HepG2 (cell line): ENCODE data around the gene MGA. TPM values are rescaled to one million over a fixed set of nuclear protein-coding genes. Genes with fewer than 3 reads are reported as not detected.

ENCODE experiments used
- ATAC-seq: fragments of 200-7000 bp; cut with Tn5 transposase; 3 replicates; pipeline ENCODE4 v1.9.1; 2020; ENCODE audit warnings: mild to moderate bottlenecking, moderate library complexity
- BruUV-seq: library from RNA; stranded (reverse); fragments of 400-500 nt; replicated peaks from 2 replicates; lab custom pipeline; 2021; lab: Mats Ljungman, UMichigan
- CTCF ChIA-PET: fragments of 300-600 bp; formaldehyde crosslinking; extraction: SDS; loops from one replicate; lab custom pipeline; 2021; ENCODE audit warnings: low total read pairs, inconsistent platforms, low intra/inter-chr PET ratio; lab: Yijun Ruan, JAX
- POLR2A ChIA-PET: fragments of 350-600 bp; sonication (Branson Sonifier 250); formaldehyde crosslinking; loops from one replicate; lab custom pipeline; 2020; ENCODE audit warnings: antibody characterized with exemption, inconsistent platforms; lab: Yijun Ruan, JAX
- DNase-seq: peaks from one replicate; pipeline ENCODE4 v3.0.0-alpha.2; 2015; ENCODE audit warnings: low spot score
- FAIRE-seq: peaks from 3 replicates; lab custom pipeline; 2011; peaks lifted over from hg19 to GRCh38; lab: Jason Lieb, UNC
- H2AFZ ChIP-seq: one replicate; pipeline ENCODE4 v1.6.1; 2011; ENCODE audit warnings: low read length, inconsistent platforms
- H3K27ac ChIP-seq: fragments of 300-600 bp; 3 replicates; pipeline ENCODE4 v1.8.0; 2011; ENCODE audit warnings: mixed run types, mild to moderate bottlenecking, mixed read lengths, low read length, inconsistent platforms; ENCODE audit not compliant: insufficient read depth; ENCODE audit errors: extremely low read length
- H3K27me3 ChIP-seq, 2 experiments: fragments of 200-600 bp in 1 of 2; 2 replicates in 1 of 2; 3 replicates in 1 of 2; pipeline versions ENCODE4 v1.6.0 to v1.8.0; 2011; ENCODE audit warnings: low read length in 2 of 2, mild to moderate bottlenecking in 2 of 2, moderate library complexity in 2 of 2, inconsistent platforms in 1 of 2; ENCODE audit not compliant: insufficient read depth in 2 of 2, control insufficient read depth in 1 of 2
- H3K36me3 ChIP-seq, 2 experiments: fragments of 200-600 bp in 1 of 2; replicated peaks in 1 of 2; 2 replicates in 1 of 2; 3 replicates in 1 of 2; pipeline versions ENCODE4 v1.5.1 to v1.8.0; 2011; ENCODE audit warnings: low read length in 2 of 2, inconsistent platforms in 1 of 2; ENCODE audit not compliant: insufficient read depth in 2 of 2, control insufficient read depth in 1 of 2
- H3K4me1 ChIP-seq: 2 replicates; pipeline ENCODE4 v1.5.1; 2012; ENCODE audit warnings: low read length, inconsistent platforms; ENCODE audit not compliant: insufficient read depth
- H3K4me2 ChIP-seq: 2 replicates; pipeline ENCODE4 v1.6.0; 2011; ENCODE audit warnings: low read depth, low read length, inconsistent platforms
- H3K4me3 ChIP-seq, 3 experiments: fragments of 200-600 bp in 1 of 3; sonication (generic), shearing (Covaris generic) in 1 of 3; replicated peaks in 1 of 3; 2 replicates each; pipeline ENCODE4 v1.5.1; 2011 to 2016; ENCODE audit warnings: low read length in 3 of 3, inconsistent platforms in 2 of 3, low read depth in 2 of 3, mild to moderate bottlenecking in 2 of 3, control low read depth in 1 of 3, mixed read lengths in 1 of 3; ENCODE audit not compliant: insufficient read depth in 1 of 3
- H3K79me2 ChIP-seq: one replicate; pipeline ENCODE4 v1.6.1; 2011; ENCODE audit warnings: low read length, inconsistent platforms; ENCODE audit not compliant: insufficient read depth
- H3K9ac ChIP-seq: 2 replicates; pipeline ENCODE4 v1.6.0; 2011; ENCODE audit warnings: mild to moderate bottlenecking, low read depth, low read length, inconsistent platforms; ENCODE audit not compliant: insufficient read depth
- H3K9me3 ChIP-seq: 2 replicates; pipeline ENCODE4 v1.5.1; 2012; ENCODE audit warnings: mild to moderate bottlenecking, low read length
- H4K20me1 ChIP-seq: 2 replicates; pipeline ENCODE4 v1.6.0; 2011; ENCODE audit warnings: inconsistent platforms, mild to moderate bottlenecking, low read length, moderate library complexity; ENCODE audit not compliant: insufficient read depth
- ASH2L ChIP-seq: fragments of 300-600, 200-600 bp; sonication (generic); IDR thresholded peaks from 2 replicates; pipeline ENCODE4 v1.7.0; 2017; ENCODE audit warnings: low read depth, mild to moderate bottlenecking, moderate library complexity, mixed read lengths, low read length; ENCODE audit not compliant: insufficient read length
- ZNF761 ChIP-seq: sonication (generic); formaldehyde crosslinking; conservative IDR thresholded peaks from 2 replicates; pipeline ENCODE4 v1.4.0; 2020; ENCODE audit warnings: mild to moderate bottlenecking, missing genetic modification reagents
- WGBS: methylation state at CpG from one replicate; pipeline ENCODE4 v1.1.6; 2017; ENCODE audit warnings: low lambda C conversion rate; 5-methylcytosine and 5-hydroxymethylcytosine counted together
- in situ Hi-C: cut with HindIII; loops from 2 replicates; pipeline ENCODE4 v1.10.0; 2017; ENCODE audit warnings: low pct_unique_long_range_greater_than_20kb; ENCODE audit not compliant: extremely low pct_ligation_motif_present
- intact Hi-C: fragments of 100-400 bp; cut with micrococcal nuclease; formaldehyde crosslinking; loops from one replicate; pipeline ENCODE4 v1.10.0; 2022; ENCODE audit not compliant: unreplicated experiment
- polyA plus RNA-seq, 8 experiments: library from polyadenylated mRNA; depleted of rRNA in 3 of 8; stranded (reverse) in 7 of 8; unstranded in 1 of 8; fragments of >200 nt; fragmentation: Illumina TruSeq in 4 of 8; extraction: Trizol in 4 of 8; gene quantifications; 2 replicates each; pipeline versions ENCODE4 v1.2.1 to v1.2.3, GENCODE V29; 2011 to 2016; ENCODE audit warnings: low read depth in 4 of 8, missing spikeins in 1 of 8, mixed read lengths in 1 of 8; ENCODE audit not compliant: insufficient read depth in 1 of 8
- total RNA-seq, 5 experiments: library from RNA; depleted of rRNA; stranded (reverse); fragments of >200 nt; fragmentation: Illumina TruSeq; extraction: Trizol; gene quantifications; 2 replicates each; pipeline ENCODE4 v1.2.3, GENCODE V29; 2016; ENCODE audit warnings: low read depth in 1 of 5
- TF ChIP-seq, protein P1 (sequence below): sonication (generic); formaldehyde crosslinking; IDR thresholded peaks from 2 replicates; pipeline ENCODE4 v1.4.0; 2020; ENCODE audit warnings: mild to moderate bottlenecking, missing genetic modification reagents

MGA gene
- total and polyA plus RNA-seq, 2 of the 13 experiments (the other 11 are each of a cell fraction or from before 2014, with no cell fraction given): 5.3 to 59.0 TPM

DNA sequence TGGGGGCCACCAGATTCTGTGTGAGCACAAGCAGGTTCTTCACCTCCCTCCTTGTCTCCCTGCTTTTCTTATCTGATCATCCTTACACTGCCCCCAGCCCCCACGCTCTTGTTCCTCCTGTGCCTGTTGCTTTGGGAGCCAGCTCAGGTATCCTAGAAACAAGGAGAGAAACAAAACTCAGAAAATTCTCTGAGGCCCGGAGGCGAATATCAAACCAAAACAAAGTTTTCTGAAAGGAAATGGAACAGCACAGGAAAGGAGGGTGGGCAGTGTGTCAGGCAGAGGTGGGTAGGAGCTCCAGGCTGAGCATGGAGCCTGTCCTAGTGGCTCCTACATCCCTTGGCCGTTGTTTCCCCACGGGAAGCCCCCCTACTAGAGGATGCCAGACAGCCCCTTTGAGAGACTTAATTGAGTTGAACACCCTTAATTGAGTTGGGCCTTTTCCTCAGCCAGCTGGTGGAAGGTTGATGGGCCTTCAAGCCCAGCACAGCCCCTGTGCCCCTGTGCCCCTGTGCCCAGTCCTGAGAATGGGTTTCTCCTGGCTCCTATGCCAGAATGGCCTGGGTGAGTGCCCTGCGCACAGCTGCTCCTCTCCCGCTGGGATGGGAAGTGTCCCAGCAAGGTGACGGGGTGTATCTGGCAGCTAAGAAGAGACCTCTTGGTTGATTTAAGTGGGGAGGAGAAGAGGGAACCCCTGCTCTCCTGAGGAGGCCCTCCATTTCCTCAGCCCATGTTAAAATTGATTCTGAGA is 144.9 kb downstream of the MGA start:
- no peaks in the 10 kb centered on the region for H3K9me3 ChIP-seq
- intact Hi-C loops (no loop called here), in situ Hi-C loops (no loop called here)
- no peak for FAIRE-seq
- H3K9ac ChIP-seq: no peak overlapping the region
- 88% methylated on average over 5 of the region's 8 CpGs for WGBS
- H2AFZ ChIP-seq: no peak overlapping the region
- TF ChIP-seq ZNF761: no peak
- no peak for TF ChIP-seq ASH2L
- no peaks in the 10 kb centered on the region for H3K4me1 ChIP-seq
- POLR2A ChIA-PET: no interaction called here
- no peaks in the 10 kb centered on the region for H4K20me1 ChIP-seq
- H3K4me3 ChIP-seq: no peak overlapping the region
- H3K27ac ChIP-seq: no peak overlapping the region
- no peaks in the 10 kb centered on the region for H3K36me3 ChIP-seq
- no peak for ATAC-seq
- BruUV-seq: no TSS peak
- H3K79me2 ChIP-seq: no peaks in the 10 kb centered on the region
- no peak overlapping the region for H3K4me2 ChIP-seq
- CTCF ChIA-PET: interaction anchor here (3.2 kb wide), 1 partner anchor 32 kb away, joined by 25 read pairs; the partner anchor contains the start of gene MAPKBP1
- no peaks in the 10 kb centered on the region for H3K27me3 ChIP-seq
- DNase-seq: no peak

- Histone ChIP-seq H2AFZ (no peak overlapping the region), H3K4me2 (no peak overlapping the region), H3K4me1 (no peaks in the 10 kb centered on the region), H3K4me3 (no peak overlapping the region), H3K79me2 (no peaks in the 10 kb centered on the region), H3K27me3 (no peaks in the 10 kb centered on the region), H3K9me3 (no peaks in the 10 kb centered on the region), H4K20me1 (no peaks in the 10 kb centered on the region), H3K9ac (no peak overlapping the region), H3K36me3 (no peaks in the 10 kb centered on the region), H3K27ac (no peak overlapping the region)
- DNase-seq: no peak
- no TSS peak for BruUV-seq
- ChIA-PET POLR2A (no interaction called here), CTCF (interaction anchor here (3.2 kb wide), 1 partner anchor 32 kb away, joined by 25 read pairs; the partner anchor contains the start of gene MAPKBP1)
- 90% methylated on average over 3 of the region's 3 CpGs for WGBS
- in situ Hi-C loops (no loop called here), intact Hi-C loops (loop anchor here (1.0 kb wide), 1 partner anchor 31 kb away; the partner anchor contains the start of gene MAPKBP1)
- TF ChIP-seq, protein P1, sequence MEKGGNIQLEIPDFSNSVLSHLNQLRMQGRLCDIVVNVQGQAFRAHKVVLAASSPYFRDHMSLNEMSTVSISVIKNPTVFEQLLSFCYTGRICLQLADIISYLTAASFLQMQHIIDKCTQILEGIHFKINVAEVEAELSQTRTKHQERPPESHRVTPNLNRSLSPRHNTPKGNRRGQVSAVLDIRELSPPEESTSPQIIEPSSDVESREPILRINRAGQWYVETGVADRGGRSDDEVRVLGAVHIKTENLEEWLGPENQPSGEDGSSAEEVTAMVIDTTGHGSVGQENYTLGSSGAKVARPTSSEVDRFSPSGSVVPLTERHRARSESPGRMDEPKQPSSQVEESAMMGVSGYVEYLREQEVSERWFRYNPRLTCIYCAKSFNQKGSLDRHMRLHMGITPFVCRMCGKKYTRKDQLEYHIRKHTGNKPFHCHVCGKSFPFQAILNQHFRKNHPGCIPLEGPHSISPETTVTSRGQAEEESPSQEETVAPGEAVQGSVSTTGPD: no peak
- no peak for ATAC-seq
- no peak for FAIRE-seq
Measured at GRCh38 chr15:41805711-41806110, 145.5 kb downstream of the MGA start.
